A673 (cell line): Measurements from ENCODE around the gene GRID1.

ENCODE experiments used
- EZH2 ChIP-seq: fragments of 200-600 bp; sonication (generic); IDR thresholded peaks from 2 replicates; pipeline ENCODE4 v1.6.1; 2017; ENCODE audit warnings: borderline replicate concordance, low read depth, mild to moderate bottlenecking, mixed read lengths, antibody characterized with exemption, low read length; ENCODE audit not compliant: poor library complexity, severe bottlenecking
- TF ChIP-seq, protein P1 (sequence below): fragments of 300-800, 200-600 bp; sonication (generic); conservative IDR thresholded peaks from 2 replicates; pipeline ENCODE4 v1.5.1; 2017; ENCODE audit warnings: low read depth, mild to moderate bottlenecking, antibody characterized with exemption, low read length, moderate library complexity, mixed read lengths

DNA sequence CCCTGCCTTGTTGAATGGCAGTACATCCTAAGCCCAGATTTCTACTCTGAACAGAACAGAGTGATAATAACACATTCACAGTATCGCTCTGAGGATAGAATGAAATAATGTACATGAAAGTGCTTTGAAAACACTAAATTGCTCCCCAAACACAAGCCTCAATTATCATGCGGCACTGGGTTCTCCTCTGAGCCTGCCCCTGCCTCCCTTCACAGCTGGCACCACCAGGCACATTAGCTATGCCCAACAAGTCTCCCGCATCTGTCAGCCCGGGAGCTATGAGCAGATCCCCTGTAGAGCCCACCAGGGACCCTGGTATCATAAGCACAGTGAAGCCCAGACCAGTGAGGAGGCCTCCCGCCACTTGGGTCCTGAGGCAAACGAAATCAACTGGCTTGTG, 405.5 kb downstream of the GRID1 start:
- TF ChIP-seq, protein P1, sequence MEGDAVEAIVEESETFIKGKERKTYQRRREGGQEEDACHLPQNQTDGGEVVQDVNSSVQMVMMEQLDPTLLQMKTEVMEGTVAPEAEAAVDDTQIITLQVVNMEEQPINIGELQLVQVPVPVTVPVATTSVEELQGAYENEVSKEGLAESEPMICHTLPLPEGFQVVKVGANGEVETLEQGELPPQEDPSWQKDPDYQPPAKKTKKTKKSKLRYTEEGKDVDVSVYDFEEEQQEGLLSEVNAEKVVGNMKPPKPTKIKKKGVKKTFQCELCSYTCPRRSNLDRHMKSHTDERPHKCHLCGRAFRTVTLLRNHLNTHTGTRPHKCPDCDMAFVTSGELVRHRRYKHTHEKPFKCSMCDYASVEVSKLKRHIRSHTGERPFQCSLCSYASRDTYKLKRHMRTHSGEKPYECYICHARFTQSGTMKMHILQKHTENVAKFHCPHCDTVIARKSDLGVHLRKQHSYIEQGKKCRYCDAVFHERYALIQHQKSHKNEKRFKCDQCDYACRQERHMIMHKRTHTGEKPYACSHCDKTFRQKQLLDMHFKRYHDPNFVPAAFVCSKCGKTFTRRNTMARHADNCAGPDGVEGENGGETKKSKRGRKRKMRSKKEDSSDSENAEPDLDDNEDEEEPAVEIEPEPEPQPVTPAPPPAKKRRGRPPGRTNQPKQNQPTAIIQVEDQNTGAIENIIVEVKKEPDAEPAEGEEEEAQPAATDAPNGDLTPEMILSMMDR, result no peak
- no peak for TF ChIP-seq EZH2
